ENCODE measurements around the gene MEIS1. TPM values are rescaled to one million over a fixed set of nuclear protein-coding genes. Genes with fewer than 3 reads are reported as not detected.

MEIS1 gene
- total and polyA plus RNA-seq, 2 of the 8 experiments (the other 6 are each of a cell fraction or from before 2014, with no cell fraction given) = 0.17 to 1.2 TPM

DNA sequence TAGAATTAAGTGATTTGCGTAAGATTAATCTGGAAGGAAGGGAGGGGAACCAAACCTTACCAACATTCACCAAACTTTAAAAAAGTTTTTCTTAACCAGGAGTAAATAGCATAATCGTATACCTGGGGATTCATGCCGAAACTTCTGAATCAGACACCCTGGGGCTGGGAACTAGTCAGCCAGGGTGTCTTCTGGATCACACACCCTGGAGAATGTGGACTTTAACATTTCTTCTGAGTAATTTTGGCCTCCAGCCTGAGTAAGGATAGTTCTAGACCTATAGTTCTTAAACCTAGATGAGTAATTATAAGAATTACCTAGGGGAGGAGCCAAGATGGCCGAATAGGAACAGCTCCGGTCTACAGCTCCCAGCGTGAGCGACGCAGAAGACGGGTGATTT, 44.1 kb upstream of the MEIS1 start:
- Histone ChIP-seq H3K9ac (replicated peaks in 1 of 4; ENCODE audit: extremely low read depth in 1 of 4, low read depth in 3 of 4, low read length in 3 of 4) (no peak overlapping the region), H2AK5ac (ENCODE audit: low read depth, low read length) (no peak overlapping the region), H3K4ac (replicated peaks; ENCODE audit: insufficient read length, low read depth, low read length) (no peak overlapping the region), H2BK15ac (ENCODE audit: low read length) (no peak overlapping the region), H2BK20ac (ENCODE audit: low read length) (no peak overlapping the region), H3K56ac (replicated peaks; ENCODE audit: insufficient read length, low read depth, low read length) (no peak overlapping the region), H3K27me3 (replicated peaks in 1 of 4; ENCODE audit: control insufficient read depth in 3 of 4, extremely low read depth in 1 of 4, insufficient read depth in 3 of 4, low read length in 3 of 4) (no peaks in the 10 kb centered on the region), H3K23ac (ENCODE audit: insufficient read length) (no peak overlapping the region), H3K14ac (ENCODE audit: insufficient read length) (no peak overlapping the region), H3K79me2 (ENCODE audit: control insufficient read depth in 1 of 2, insufficient read depth in 2 of 2, low read length in 2 of 2) (no peaks in the 10 kb centered on the region), H4K5ac (ENCODE audit: insufficient read length, low read depth, low read length) (no peak overlapping the region), H3K18ac (ENCODE audit: extremely low read depth, low read length) (peak overlapping the region; percentile 87), H2BK120ac (replicated peaks; ENCODE audit: low read depth, low read length) (peak overlapping the region; percentile 43), H3K36me3 (ENCODE audit: control insufficient read depth in 2 of 4, insufficient read depth in 4 of 4, low read length in 3 of 4) (no peaks in the 10 kb centered on the region), H3K9me3 (ENCODE audit: insufficient read depth in 2 of 2, low read depth in 1 of 2, low read length in 1 of 2) (no peaks in the 10 kb centered on the region; a peak in 1 of 4 replicates), H3K4me1 (replicated peaks in 1 of 4; ENCODE audit: control insufficient read depth in 3 of 4, insufficient read depth in 4 of 4, low read length in 3 of 4) (peaks cover 0 to 7% (median 2%) of the 10 kb centered on the region in 4 experiments; a peak in 4 of 7 replicates), H4K20me1 (replicated peaks in 1 of 2; ENCODE audit: control insufficient read depth in 1 of 2, insufficient read depth in 2 of 2, low read length in 2 of 2) (no peaks in the 10 kb centered on the region), H2AFZ (ENCODE audit: low read length) (no peak overlapping the region), H3K4me2 (ENCODE audit: insufficient read depth in 1 of 2, low read depth in 2 of 2, low read length in 2 of 2) (peak overlapping the region; percentile 19 to 49; a peak in 3 of 4 replicates), H4K91ac (replicated peaks; ENCODE audit: insufficient read length, low read length) (no peak overlapping the region), H3K79me1 (ENCODE audit: low read depth, low read length) (no peaks in the 10 kb centered on the region), H2BK12ac (ENCODE audit: low read depth, low read length) (no peak overlapping the region), H4K8ac (ENCODE audit: extremely low read depth, insufficient read depth, low read length) (no peak overlapping the region), H3K23me2 (ENCODE audit: low read depth, low read length) (no peaks in the 10 kb centered on the region), H3K4me3 (ENCODE audit: extremely low read depth in 1 of 4, insufficient read depth in 2 of 4, low read depth in 3 of 4, low read length in 4 of 4) (peak overlapping the region in 2 of 4 experiments; percentile 40 to 47; a peak in 2 of 8 replicates), H2BK5ac (ENCODE audit: low read depth, low read length) (no peak overlapping the region; the same call in 1 of the 2 replicates), H3K27ac (ENCODE audit: low read depth, low read length) (no peak overlapping the region)
- CTCF ChIA-PET (ENCODE audit: partially characterized antibody) = no interaction called here
- 80% methylated on average over 9 of the region's 9 CpGs; no CpG with 5 or more reads in 1 of the 2 experiments for WGBS, 2 experiments (ENCODE audit: extremely low coverage in 1 of 2, insufficient coverage in 1 of 2, insufficient read length in 1 of 2, insufficient replicate concordance in 2 of 2, low coverage in 1 of 2, low lambda C conversion rate in 2 of 2, missing lambda C conversion rate in 1 of 2)
- no peak for FAIRE-seq
- POLR2A ChIA-PET (ENCODE audit: partially characterized antibody) = interaction anchor here (0.6 to 1.3 kb wide), 6 partner anchors 10 to 121 kb away, joined by 3 to 5 read pairs (median 3); no protein-coding TSS in a partner anchor
- DNase-seq (ENCODE audit: low read depth in 1 of 2, low spot score in 2 of 2) = no peak
- no peak for TF ChIP-seq GABPA (IDR thresholded peaks at IDR 0.05; ENCODE audit: borderline replicate concordance, insufficient read depth, low read length)
- TF ChIP-seq POLR2AphosphoS5 (IDR thresholded peaks at IDR 0.05; ENCODE audit: low read depth, low read length) = no peak
- TF ChIP-seq EZH2 (IDR thresholded peaks at IDR 0.05; ENCODE audit: low read depth, low read length, severe bottlenecking) = no peak
- TF ChIP-seq EP300 (IDR thresholded peaks at IDR 0.05; ENCODE audit: borderline replicate concordance in 1 of 2, low read depth in 2 of 2, low read length in 2 of 2) = no peak
- TF ChIP-seq KDM1A (IDR thresholded peaks at IDR 0.05; ENCODE audit: borderline replicate concordance, low read length) = no peak
- no peak for TF ChIP-seq TAF7 (optimal IDR thresholded peaks at IDR 0.05; ENCODE audit: borderline replicate concordance, low read depth, low read length)
- TF ChIP-seq, protein P1, sequence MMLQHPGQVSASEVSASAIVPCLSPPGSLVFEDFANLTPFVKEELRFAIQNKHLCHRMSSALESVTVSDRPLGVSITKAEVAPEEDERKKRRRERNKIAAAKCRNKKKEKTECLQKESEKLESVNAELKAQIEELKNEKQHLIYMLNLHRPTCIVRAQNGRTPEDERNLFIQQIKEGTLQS (IDR thresholded peaks at IDR 0.05; ENCODE audit: insufficient read depth, low read depth, low read length) = no peak
- TF ChIP-seq BCL11A (IDR thresholded peaks at IDR 0.05; ENCODE audit: low read depth in 2 of 2, low read length in 2 of 2) = no peak
- TF ChIP-seq JUND (IDR thresholded peaks at IDR 0.05; ENCODE audit: low read length) = no peak
- TF ChIP-seq GTF2F1 (IDR thresholded peaks at IDR 0.05; ENCODE audit: borderline replicate concordance, low read depth, low read length) = no peak
- no peak for TF ChIP-seq BRCA1 (IDR thresholded peaks at IDR 0.05; ENCODE audit: low read depth, low read length)
- TF ChIP-seq SIN3A (conservative IDR thresholded peaks at IDR 0.05 in 1 of 2, IDR thresholded peaks at IDR 0.05 in 1 of 2; ENCODE audit: low read depth in 1 of 2, low read length in 2 of 2) = no peak

Data from H1 (cell line).